ENCODE data around the gene TMEM273.

TMEM273 gene

DNA sequence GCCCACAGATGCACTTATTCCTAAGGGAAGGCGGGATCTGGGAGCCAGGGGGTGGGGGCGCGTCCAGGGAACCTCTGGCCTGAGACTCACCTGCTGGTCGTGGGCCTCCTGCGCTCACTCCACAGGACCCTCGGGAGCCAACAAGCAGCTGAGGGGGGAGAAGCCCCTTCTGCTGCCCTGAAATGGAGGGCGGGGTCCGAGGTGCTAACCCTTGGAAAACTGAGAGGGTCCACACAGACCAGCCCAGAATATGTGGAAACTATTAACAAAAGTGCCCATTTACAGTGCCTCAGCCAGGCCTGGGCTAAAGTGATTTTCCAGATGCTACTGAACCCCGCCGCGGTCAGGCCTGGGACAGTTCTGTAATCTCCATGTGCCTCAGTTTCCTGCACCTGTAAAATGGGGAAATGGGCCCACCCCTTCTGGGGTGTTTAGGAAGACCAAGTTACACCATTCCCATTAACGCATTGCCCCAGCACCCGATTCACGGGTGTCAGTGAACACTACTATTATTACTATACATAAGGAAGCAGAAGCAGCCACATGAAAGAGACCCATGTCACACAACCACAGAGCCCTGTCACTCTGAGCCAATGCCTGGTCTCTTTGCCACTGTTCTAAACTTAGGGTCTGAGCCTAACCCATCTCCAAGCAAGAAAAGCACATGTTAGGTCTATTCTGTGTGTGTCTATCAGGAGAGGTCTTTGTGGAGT is 72.2 kb downstream of the TMEM273 start:
- DNase-seq (ENCODE audit: low read depth), result no peak

DNA sequence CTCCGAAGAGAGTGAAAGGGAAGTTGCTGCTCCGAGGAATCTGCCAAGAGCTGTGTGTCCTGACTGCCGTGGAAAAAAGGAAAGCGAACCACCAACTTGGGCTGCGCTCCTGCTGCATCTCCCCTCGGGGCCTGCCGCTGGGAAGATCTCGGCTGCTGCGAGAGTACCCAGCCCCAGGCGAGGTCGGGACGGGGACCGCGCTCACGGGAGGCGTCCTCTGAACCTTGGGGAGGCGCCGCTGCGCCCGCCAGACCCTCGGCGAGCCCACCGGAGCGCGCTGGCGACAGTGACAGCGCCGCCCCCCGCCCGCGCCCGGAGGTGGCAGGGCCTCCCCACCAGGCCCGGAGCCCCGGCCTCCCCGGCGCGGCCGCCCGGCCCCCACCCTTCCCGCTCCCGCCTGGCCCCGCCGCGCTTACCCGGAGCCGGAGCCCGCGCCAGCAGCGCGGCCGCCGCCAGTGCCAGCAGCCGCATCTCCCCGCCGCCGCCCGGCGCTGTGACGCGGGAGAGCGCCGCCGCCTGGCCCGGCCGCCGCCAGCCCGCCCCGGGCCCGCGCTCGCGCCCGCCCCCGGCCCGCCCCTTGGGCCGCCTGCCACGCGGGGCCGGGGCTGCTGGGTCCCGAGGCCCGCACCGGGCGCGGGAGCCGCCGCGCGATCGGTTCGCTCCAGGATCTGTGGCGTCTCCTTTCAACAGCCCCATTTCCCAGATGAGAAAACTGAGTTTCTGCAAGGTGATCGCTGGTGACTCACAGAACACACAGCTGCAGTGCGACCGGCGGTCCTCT is 73.0 kb downstream of the TMEM273 start, which contains the start of gene VSTM4:
Gene VSTM4 (minus strand): TSS at position 508 of the 781 bp plus-strand sequence. CDS start 37 bp downstream, at position 471.
- no peak for DNase-seq (ENCODE audit: low read depth)

DNA sequence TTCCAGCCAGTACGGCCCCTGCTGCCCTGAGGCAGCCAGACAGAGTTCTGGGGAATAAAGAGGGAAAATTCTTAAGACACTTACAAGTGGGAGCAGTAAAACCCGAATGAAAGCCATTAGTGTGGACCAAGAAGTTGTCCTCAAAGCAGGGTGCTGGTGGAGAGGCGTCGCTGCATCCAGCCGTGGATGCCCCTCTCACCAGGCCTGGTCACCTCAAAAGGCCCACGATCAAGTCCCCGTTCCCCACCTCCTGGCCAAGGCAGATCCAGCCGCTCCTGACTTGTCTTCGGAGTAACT is 73.5 kb downstream of the TMEM273 start:
- DNase-seq (ENCODE audit: low read depth), result no peak

DNA sequence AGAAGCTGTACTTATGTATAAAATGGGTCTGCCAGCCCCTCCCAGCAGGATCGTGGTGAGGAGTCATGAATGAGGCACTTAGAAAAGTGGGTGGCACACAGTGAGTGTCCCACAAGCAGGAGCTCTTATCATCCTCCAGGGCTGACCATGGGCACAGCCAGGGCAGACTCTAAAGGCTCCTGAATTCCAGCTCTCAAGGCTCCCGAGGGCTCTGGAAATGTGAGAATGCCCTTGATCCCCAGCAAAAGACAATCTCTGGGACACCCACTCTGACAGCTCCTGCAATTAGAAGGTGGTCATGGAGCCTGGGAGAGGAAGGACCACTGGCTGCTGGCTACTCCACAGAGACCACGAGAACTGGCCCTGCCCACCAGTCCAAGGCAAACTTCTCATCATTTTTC is 74.5 kb downstream of the TMEM273 start:
- DNase-seq (ENCODE audit: low read depth), result no peak

DNA sequence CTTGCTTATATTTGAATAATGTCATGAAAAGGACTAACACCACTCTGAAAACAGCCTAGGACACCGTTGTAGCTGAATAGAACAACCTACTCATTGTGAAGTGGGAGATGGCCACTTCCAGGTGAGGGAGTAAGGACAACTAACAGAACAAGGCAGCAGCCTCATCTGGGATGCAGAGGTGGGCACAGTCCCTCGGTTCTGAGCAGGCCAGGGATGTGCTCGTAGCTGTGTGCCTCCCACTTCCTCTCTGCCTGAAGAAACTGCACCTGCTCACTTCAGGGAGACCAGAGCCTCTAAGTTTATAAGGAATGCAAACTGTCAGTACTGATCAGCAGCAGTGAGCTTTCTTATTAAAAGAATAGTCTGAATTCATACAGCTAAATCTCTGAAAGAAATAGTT is 75.3 kb downstream of the TMEM273 start:
- no peak for DNase-seq (ENCODE audit: low read depth)

DNA sequence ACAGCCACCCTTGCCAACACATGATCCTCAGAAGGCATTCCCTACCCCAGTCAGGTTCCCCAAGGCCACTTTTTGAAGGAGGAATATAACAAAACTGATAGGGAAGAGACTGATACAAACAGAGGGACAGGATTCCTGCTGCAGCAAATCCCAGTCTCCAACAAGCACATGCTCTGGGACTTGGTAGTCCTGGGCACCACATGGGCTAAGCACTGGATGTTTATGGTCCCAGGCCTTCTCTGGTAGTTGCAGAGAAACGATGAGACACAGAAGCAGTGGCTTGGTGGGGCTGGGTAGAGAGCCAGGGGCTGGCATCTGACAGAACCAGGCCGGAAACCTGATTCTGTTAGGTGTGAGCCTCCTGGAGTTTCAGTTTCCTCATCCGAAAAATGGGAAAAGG is 76.1 kb downstream of the TMEM273 start:
- no peak for DNase-seq (ENCODE audit: low read depth)

DNA sequence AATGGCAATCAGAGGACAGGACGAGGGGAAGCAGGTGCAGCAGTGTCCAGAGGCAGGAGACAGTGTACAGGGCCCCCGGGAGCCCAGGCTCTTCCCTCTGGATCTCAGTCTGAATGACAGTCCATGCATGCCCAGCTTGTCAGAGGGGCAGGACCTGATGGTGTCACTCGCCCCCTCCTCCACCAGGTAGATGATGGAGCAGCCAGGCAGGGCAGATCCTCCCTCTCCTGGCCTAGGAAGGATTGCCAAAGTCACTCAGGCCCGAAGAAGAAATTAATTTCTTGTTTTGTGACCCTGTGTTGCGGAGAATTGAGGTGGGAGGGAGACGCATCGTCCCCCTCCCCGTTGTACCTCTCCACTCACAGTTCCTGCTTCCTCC is 76.9 kb downstream of the TMEM273 start:
- DNase-seq (ENCODE audit: low read depth), result no peak

DNA sequence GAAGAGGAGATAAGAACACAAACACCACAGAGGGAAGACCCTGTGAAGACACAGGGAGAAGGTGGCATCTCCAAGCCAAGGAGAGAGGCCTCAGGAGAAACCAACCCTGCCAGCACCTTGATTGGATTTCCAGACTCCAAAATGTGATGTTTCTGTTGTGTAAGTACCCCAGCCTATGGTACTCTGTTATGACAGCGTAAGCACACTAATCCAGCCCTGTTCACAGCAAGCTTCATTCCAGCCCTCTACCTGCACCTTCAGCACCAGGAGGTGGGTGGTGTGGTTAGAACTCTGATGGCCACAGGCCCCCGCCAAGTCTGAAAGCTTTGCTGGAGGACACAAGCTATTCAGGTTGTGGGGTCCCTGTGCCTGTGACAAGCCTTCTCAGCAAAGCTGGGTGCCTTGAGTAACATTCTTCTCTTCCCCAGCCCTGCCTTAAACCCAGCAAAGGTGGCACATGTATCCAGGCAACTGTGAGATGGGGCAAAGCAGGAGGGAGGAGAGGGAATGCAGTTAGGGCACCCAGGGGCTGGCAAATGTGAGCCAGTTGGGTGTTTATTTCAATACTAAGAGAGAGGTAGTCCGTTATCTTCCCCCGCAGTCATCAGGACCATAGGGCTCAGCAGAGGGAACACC is 77.4 kb downstream of the TMEM273 start:
- no peak for DNase-seq (ENCODE audit: low read depth)

DNA sequence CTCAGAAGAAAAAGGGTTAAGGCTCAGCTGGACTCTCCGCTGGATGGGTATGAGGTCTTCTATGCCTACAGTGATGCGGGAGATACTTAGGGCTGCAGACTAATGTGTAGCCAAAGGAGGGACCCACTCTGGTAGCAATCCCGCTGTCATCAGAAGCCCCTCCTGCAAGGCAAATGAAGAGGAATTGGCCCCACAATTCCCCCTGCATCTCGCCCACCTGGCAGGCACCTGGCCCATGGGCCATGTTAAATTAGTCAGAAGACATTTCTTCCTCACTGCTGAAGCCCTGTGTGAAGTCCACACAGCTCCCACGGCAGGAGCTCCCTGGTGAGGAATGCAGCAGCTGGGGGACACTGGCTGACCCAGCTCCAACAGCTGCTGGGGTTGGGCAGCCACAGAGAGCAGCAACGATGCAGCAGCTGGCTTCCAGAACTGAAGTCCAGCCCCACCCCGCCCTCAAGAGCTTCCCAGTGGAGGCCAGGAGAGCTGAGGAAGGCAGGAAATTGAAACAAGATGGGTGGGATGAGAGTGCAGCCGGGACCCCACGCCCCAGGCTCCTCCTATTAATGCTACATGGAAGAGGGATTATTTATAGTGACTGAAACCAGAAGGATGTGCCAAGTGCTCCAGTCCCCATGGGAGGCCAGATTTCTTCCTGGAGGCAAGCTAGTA is 78.4 kb downstream of the TMEM273 start:
- DNase-seq (ENCODE audit: low read depth), result no peak

DNA sequence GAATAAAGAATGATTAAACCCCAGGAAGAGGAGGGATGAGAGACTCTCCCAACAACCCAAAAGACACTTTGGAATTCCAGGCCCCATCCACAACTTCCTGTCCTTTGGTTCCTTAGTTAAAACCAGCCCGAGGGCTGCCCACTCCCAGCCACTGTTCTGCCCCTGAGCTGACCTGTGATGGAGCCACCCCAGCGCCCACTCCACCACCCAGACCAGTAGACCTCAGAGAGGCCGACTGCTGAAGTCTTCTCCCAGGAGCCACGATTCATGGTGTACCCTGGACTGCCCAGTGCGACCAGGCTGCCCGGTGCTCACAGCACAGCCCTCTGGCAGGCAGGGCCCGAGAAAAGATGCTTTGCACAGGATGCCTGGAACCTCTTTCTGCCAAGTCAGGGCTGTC is 79.5 kb downstream of the TMEM273 start:
- no peak for DNase-seq (ENCODE audit: low read depth)

DNA sequence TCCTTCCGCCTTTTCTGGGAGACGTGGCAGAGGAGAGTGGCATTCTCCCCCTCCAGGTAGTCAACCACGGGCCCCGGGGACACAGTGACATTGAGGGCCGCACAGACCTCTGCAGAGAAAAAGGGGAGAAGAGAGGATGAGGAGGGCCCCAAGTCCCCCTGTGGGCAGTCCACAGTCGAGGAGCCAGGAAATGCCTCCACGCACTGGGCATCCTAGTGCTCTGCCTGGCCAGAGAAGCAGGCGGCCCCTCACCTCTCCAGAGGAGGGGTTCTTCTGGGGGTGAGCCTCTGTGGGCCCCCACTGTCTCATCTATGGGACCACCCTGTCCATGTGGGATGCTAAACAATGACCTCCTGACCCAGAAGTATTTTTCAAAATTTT is 80.3 kb downstream of the TMEM273 start:
- DNase-seq (ENCODE audit: low read depth), result no peak

DNA sequence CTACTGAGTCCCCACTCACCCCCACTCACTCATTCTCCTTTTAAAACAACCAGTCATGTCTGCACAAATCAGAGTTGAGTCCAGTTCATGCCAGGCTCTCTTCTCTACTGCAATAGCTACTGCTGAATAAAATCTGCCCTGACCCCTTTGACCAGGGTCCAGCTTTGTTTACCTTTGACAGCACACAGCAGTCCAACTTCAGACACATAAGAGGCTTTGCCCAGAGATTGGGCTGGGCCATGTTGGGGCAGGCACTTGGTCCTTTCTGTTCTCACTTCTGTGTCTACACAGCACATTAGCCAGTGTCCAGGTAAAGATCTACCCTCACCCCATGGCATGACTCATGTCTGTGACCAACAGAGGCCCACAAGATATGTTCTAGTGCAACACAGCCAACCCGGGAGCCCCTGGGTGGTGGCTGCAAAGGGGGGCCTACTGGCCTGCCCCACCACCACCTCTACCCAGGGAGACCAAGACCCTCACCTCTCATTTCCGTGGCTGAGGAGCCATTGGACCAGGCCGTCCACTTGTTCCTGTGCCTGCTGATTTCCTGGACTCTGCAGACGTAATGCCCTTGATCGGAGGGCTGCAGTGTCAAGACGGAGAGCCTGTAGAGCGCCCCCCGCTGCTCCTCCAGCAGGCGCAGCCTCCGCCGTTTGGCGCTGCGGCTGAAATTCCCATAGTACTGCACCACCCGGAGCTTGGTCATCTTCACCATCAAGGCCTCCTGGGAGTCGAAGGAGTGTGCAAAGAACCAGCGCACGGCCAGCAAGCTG is 80.9 kb downstream of the TMEM273 start:
- DNase-seq (ENCODE audit: low read depth), result no peak

DNA sequence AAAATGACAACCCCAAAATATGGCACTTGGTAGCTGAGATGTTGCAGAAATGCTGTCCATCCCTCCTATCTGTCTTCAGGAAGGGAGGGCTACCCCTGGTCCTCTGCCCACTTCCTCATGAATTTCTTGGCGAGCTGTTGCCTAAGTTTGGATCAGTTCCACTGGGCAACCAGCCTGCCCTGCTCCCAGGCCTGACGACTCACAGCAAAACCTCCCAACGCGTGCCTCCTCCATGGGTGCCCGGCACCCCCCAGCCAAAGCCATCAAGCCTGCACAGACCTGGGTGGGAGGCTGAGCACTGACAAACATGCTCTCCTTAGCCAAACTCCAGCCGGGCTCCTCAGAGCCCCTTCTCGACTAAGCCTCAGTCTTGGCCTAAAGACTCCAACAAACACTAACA is 81.7 kb downstream of the TMEM273 start:
- no peak for DNase-seq (ENCODE audit: low read depth)

DNA sequence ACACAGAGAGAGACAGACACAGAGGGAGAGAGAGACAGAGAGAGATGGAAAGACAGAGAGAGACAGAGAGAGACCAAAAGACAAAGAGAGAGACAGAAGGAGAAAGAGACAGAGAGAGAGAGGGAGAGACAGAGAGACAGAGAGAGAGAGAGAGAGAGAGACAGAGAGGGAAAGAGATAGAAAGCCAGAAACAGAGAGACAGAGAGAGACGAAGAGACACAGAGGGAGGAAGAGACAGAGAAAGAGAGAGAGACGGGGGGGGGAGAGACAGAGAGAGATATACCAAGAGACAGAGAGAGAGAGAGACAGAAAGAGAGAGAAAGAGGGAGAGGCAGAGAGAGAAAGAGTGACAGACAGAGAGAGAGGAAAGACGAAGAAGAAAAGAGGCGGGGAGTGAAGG is 83.1 kb downstream of the TMEM273 start:
- DNase-seq (ENCODE audit: low read depth), result no peak
